Measurements from ENCODE around the gene OIP5. TPM values are rescaled to one million over a fixed set of nuclear protein-coding genes. Genes with fewer than 3 reads are reported as not detected.

Gene OIP5
- total and polyA plus RNA-seq, 2 of the 4 experiments (the other 2 are of a cell fraction): 4.1 to 5.5 TPM

DNA sequence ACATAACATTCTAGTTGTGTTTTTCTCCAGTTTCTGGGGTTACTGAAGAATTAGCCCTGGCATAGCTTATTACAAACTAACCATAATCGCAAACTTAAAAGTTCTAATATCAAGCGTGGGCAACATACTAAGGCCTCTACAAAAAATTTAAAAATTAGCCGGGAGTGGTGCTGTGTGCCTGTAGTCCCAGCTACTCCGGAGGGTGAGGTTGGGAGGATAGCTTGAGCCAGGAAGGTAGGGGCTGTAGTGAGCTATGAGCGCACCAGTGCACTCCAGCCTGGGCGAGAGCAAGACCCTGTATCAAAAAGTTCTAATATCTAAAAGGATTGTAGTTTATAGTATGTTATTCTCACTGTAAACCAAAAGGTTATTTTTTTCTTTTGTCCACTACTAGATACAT, 1.1 kb downstream of the OIP5 start:
- no peak overlapping the region for H3K4ac ChIP-seq (ENCODE audit: low read depth, low read length)
- H3K4me2 ChIP-seq (ENCODE audit: low read depth, low read length): peak overlapping the region; percentile 90; the same call in 1 of the 2 replicates
- H3K9me1 ChIP-seq (ENCODE audit: insufficient read depth, low read length): no peaks in the 10 kb centered on the region; the same call in 1 of the 2 replicates
- H3K4me1 ChIP-seq (ENCODE audit: control insufficient read depth, insufficient read depth, low read length): no peaks in the 10 kb centered on the region
- DNase-seq: no peak
- no peak overlapping the region for H3K14ac ChIP-seq (replicated peaks; ENCODE audit: low read depth, low read length)
- WGBS, 2 experiments (ENCODE audit: extremely low coverage in 2 of 2, insufficient read length in 1 of 2): no CpG with 5 or more reads among the region's 6 CpGs
- no peak overlapping the region for H2BK15ac ChIP-seq (ENCODE audit: low read depth, low read length)
- TF ChIP-seq CEBPB (IDR thresholded peaks at IDR 0.05; ENCODE audit: low read depth, low read length) (no peak), FOS (IDR thresholded peaks at IDR 0.05; ENCODE audit: low read depth, low read length) (no peak), CTCF (conservative IDR thresholded peaks at IDR 0.05; ENCODE audit: low read depth, low read length) (no peak)
- ChIA-PET CTCF (no interaction called here), POLR2A (ENCODE audit: unreplicated experiment) (no interaction called here)
- no peaks in the 10 kb centered on the region for H4K20me1 ChIP-seq (ENCODE audit: insufficient read depth, low read length)
- H3K27ac ChIP-seq (ENCODE audit: insufficient read depth, low read length): no peak overlapping the region
- no peak overlapping the region for H2BK5ac ChIP-seq (ENCODE audit: low read depth, low read length, poor library complexity, severe bottlenecking)
- in situ Hi-C loops (cut with MboI; ENCODE audit: low sequenced_read_pairs): no loop called here
- H2AK9ac ChIP-seq (replicated peaks; ENCODE audit: low read depth, low read length, poor library complexity): no peak overlapping the region
- no peaks in the 10 kb centered on the region for H3K27me3 ChIP-seq (ENCODE audit: control insufficient read depth, insufficient read depth, low read length)
- peaks cover 7 to 23% of the 10 kb centered on the region in 2 experiments; a peak in 2 of 4 replicates for H3K79me1 ChIP-seq (ENCODE audit: low read depth in 1 of 2, low read length in 2 of 2)
- H3K23ac ChIP-seq (ENCODE audit: low read depth, low read length): no peak overlapping the region
- no peak for ATAC-seq (ENCODE audit: low read depth)
- H4K8ac ChIP-seq (ENCODE audit: low read depth in 2 of 2, low read length in 2 of 2): peak overlapping the region in 1 of 2 experiments; percentile 74; a peak in 1 of 4 replicates
- no peak overlapping the region for H3K18ac ChIP-seq (ENCODE audit: low read depth, low read length)
- H2BK20ac ChIP-seq (ENCODE audit: low read depth, low read length): no peak overlapping the region
- intact Hi-C loops (cut with micrococcal nuclease): loop anchor here (5.0 kb wide), 2 partner anchors 49 to 99 kb away; partner anchors contain the start of genes CHP1 and EXD1
- no peak overlapping the region for H2AK5ac ChIP-seq (ENCODE audit: low read depth, low read length)
- H3K9ac ChIP-seq (ENCODE audit: low read depth, low read length): peak overlapping the region; percentile 47; the same call in 1 of the 2 replicates
- no peak overlapping the region for H4K91ac ChIP-seq (ENCODE audit: insufficient read depth, low read depth, low read length)
- no peak overlapping the region for H3K4me3 ChIP-seq (ENCODE audit: insufficient read depth, low read depth, low read length)
- no peak overlapping the region for H2BK120ac ChIP-seq (ENCODE audit: low read depth, low read length)
- peak overlapping the region; percentile 48 for H2AFZ ChIP-seq (replicated peaks; ENCODE audit: low read length, poor library complexity)
- dilution Hi-C loops (cut with HindIII; ENCODE audit: low sequenced_read_pairs, unreplicated experiment): no loop called here
- H3K9me3 ChIP-seq (ENCODE audit: control insufficient read depth, insufficient read depth, low read length): no peaks in the 10 kb centered on the region
- H4K5ac ChIP-seq (ENCODE audit: low read depth, low read length): no peak overlapping the region
- BruUV-seq (replicated peaks): no TSS peak
- no peaks in the 10 kb centered on the region for H3K36me3 ChIP-seq (ENCODE audit: control insufficient read depth, insufficient read depth, low read length)
- H3K56ac ChIP-seq (ENCODE audit: extremely low read depth, insufficient read depth, low read length): no peak overlapping the region; the same call in 1 of the 2 replicates
